COLO668 (cell line): ENCODE measurements around the gene SPNS3.

Source experiments
- DNase-seq: peaks from one replicate; lab custom pipeline; 2025; ENCODE audit not compliant: unreplicated experiment; lab: John Stamatoyannopoulos, UW

Gene SPNS3

DNA sequence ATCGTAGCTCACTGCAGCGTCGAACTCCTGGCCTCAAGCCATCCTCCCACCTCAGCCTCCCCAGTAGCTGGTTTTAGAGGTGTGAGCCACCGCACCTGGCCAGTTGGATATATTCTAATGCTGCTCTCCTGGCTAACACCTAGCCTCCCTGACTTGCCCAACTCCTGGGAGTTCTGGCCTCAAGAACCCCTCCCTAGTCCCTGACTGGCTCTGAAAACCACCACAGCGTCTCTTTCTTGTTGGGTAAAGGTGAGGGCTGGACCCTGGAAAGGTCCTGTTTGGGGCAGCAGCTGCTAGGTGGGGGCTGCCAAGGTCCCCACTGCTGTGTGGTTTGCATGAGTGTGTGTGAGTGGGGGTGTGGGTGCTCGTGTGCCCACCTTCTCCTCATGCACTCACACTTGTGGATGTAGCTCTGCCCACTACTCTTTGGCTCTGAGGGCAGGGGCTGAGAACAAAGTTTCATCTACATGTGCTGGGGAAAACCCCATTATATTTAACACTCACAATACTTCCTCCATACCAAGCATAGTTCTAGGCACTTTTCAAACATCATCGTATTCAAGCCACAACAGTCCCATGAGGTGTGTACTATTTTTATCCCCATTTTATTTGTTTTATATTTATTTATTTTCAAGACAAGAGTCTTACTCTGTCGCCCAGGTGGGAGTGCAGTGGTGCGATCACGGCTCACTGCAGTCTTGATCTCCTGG is 7.1 kb upstream of the SPNS3 start:
- DNase-seq = no peak

DNA sequence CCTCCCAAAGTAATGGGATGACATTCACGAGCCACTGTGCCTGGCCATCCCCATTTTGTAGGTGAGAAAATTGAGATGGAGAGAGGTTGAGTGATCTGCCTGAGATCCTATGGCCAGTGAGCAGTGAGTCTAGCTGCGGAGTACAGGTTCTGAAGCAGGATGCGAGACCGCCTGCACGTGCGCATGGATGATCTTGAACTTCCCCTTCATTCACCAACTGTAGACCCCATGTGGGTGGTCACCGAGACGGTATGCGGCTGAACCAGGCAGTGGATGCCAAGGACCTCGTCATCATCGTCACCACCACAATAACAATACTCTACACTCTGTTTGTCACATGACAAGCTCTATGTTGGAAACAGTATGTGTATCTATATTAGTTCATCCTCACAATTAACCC is 6.2 kb upstream of the SPNS3 start:
- no peak for DNase-seq

DNA sequence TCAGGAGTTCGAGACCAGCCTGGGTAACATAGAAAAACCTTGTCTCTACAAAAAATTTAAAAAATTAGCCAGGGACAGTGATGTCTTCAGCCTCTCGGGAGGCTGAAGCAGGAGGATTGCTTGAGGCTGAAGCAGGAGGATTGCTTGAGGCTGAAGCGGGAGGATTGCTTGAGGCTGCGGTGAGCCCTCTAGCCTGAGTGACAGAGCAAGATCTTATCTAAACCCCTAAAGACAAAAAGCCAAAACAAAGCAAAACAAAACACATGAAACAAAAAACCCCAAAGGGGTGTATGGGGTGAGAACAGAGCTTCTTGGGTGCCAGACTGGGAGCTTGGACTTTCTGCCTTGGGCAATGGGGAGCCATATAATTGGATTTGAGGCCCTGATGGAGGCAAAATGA is 2.6 kb downstream of the SPNS3 start:
- no peak for DNase-seq

DNA sequence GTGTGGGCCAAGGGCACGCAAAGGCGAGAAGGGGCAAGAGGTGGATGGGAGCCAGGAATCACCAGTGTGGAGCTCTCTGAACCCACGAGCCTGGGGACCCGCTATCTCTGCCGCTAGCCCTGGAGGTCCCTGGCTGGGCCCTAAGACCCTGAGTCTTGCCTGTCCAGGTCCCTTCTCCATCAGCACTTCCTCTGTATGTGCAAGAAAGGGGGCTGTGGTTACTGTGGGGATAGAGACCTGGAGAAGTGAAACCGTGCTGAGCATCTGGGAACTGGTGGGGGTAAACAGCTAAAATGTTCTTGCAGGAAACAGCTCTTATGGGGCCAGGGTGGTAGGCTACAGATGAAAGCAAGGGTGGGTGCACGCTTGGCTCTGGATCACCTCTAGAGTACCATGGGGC is 3.1 kb downstream of the SPNS3 start:
- no peak for DNase-seq

DNA sequence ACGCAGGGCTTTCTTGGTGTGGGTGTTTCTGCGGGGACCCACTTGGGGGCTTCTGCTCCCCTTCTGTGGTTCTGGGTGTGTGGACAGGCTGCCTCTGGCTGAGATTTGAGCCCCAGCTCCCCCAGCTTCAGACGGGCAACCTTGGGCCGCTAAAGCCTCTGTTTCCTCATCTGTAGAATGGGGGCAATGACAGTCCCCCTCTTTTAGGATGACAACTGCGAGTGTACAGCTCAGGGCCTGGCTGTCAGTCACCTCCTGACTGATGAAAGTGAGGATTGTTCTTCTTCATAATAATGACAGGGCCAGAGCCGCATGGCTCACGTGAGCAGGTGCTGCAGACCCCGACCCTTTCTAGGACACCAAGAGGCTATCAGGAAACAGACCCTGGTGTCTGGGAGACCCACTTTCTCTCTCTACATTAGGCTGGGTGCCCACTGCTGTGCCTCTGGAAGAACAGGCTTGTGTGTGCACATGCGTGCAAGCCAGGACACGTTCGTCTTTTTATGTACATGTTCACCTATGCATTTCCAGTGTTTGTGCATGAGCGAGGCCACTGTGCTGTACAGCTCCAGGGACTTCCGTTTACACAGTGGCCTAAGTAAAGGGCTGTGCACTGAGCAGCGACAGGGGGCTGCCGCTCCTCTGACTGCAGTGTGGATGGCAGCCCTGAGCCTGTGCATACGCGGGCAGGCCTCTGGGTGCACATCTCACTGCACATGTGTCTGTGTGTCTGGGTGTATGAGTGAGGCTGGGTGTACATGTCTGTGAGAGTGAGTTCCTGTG is 4.6 kb downstream of the SPNS3 start:
- peak; percentile 1 for DNase-seq

DNA sequence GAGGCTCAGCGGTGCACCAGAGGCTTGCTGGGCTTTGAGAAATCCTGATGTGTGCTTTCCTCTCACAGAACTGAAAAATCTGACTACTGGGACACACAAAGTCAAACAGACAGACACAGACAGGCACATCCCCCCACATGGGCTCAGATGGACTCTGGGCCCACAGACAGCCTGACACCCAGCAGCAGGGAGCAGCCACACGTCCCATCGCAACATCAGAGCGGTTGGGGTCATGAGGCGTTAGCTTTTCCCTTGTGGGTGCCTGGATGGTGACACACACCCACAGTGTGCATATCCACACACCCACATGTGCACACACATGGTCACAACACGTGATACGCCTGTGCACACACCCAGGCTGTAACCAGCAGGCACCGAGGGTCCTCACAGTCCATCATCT is 6.3 kb downstream of the SPNS3 start:
- no peak for DNase-seq

DNA sequence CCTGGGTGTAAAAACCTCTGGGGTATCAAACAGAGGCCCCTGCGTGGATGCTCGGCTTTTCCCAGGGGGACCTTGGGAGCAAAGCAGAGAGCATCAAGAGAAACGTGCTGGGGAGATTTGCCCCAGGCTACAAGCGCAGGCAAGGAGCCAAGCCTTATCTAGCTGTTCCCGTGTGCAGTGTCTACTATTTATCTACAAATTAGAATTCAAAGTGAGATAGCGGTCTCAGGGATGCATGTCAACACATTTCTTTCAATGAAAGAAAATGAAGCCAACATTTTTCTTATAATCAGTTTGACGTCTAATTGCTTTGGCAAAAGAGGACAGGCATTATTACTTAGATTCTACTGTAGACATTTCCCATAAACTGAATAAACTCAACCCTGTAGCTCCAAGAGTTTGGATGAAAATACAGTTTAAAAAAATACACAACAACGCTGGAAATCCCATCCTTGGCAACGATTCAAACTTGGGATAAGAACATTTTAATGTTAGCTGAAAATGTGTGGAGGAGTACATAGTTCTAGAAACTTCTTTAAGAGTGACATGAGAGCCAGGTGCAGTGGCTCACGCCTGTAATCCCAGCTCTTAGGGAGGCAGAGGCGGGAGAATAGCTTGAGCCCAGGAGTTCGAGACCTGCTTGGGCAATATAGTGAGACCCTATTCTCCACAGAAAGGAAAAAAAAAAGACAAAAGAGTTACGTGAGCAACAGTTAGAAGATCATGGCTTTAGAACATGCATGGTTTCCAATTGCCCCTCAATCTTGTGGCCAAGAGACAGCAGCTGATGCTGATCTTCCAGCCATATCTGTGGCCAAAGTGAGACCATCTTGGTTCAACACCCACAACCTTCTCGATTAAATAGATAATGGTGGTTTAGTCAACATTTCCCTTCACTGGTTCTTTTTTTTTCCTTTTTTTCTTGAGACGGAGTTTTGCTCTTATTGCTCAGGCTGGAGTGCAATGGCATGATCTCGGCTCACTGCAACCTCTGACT is 7.2 kb downstream of the SPNS3 start:
- DNase-seq = no peak

DNA sequence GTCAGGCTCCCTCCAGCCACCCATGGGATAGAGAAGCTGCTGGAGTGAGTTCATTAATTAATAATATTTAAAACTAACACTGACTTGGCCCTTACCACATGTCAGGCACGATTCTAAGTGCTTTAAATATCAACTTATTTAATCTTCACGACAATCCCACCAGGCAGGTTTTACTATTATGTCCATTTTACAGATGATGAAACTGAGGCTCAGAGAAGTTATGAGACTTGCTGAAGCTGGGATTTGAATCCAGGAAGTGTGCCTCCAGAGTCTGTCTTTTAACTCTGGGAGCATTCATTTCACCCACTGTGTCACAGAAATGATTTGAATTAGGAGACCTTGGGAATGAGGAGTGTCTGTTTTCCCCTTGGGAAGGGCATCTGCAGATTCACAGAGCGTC is 8.8 kb downstream of the SPNS3 start:
- no peak for DNase-seq

DNA sequence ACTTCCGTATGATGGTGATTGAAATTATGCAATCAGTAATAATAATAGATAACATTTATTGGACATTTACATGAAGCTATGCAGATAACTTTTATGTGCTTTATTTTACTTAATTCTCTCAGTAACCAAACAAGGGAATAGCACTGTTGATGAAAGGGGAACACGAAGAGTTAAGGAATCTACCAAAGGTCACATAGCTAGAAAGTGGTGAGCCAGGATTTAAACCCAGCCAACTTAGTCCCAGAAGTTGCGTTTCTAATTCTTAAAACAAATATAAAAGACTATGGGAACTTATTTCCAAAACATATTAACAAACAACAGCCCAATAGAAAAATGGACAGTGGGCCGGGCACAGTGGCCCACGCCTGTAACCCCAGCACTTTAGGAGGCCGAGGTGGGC is 9.7 kb downstream of the SPNS3 start:
- DNase-seq = no peak

DNA sequence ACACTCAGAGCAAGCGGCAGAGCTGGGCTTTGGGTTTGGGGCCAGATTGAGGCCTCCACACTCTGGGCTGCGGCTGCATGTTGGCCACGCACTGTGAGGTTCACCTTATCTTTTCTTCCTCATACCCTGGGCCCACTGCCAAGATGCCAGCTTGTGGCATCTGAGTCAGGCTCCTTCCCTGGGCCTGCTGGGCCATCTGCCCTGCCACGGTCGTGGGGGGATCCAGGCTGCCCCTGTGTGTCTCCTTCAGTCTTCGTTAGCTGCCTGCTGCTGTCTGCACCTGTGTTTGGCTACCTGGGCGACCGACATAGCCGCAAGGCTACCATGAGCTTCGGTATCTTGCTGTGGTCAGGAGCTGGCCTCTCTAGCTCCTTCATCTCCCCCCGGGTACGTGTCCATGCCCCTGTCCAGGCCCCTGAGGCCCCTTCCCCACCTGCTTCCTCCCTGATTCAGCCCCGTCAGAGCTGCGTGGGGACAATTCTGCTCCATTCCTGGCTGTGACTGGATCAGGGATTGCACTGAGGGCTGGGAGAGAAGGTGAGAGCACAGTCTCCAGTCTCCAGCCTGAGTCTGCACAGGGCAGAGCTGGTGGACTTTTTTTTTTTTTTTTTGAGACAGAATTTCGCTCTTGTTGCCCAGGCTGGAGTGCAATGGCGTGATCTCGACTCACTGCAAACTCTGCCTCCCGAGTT is 11.2 kb downstream of the SPNS3 start:
- DNase-seq = no peak

DNA sequence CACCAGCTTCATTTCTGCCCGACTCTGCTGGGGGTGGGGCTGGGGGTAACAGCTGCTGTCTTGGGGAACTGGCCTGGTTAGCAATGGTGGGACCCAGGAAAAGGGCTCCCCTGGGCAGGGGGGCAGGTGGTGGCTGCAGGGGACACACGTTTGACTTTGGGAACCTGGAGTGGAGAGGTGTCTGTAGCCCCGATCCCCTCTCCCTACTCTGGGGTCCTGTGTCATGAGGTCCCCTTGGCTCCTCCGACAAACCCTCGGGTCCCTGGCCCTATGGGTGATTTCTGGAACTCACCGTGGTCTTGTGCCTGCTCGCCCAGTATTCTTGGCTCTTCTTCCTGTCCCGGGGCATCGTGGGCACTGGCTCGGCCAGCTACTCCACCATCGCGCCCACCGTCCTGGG is 12.0 kb downstream of the SPNS3 start:
- DNase-seq = no peak

DNA sequence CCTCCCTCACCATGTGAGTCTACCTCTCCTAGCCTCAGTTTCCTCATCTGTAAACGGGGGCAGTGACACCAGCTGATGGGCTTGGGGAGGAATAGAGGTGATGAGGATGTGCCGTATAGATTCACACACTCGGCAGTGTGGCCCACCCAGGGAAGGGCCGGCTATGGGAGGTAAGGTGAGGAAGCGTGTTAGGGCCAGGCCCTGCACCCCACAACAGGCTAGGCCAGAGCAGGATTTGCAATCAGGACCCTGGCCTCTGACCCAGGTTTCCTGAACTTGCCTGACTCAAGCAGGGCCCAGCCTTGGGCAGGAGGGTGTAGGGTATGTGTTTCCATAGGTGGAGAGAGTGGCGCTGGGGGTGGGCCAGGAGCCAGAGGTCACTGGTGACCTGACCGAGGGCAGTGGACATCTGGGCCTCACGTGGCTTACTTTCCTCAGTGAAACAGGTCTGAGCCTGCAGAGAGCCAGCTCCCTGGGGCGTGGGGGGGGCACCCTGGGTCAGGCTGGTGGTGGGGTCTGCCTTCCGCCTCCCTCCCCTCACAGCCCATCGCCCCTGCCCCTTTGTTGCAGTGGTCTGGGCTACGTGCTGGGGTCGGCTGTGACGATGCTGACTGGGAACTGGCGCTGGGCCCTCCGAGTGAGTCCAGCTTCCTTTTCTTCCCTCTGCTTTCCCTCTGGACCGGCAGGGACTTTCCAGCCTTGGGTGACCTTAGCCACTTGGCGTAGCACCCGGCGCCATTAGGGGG is 12.8 kb downstream of the SPNS3 start:
- DNase-seq = no peak

DNA sequence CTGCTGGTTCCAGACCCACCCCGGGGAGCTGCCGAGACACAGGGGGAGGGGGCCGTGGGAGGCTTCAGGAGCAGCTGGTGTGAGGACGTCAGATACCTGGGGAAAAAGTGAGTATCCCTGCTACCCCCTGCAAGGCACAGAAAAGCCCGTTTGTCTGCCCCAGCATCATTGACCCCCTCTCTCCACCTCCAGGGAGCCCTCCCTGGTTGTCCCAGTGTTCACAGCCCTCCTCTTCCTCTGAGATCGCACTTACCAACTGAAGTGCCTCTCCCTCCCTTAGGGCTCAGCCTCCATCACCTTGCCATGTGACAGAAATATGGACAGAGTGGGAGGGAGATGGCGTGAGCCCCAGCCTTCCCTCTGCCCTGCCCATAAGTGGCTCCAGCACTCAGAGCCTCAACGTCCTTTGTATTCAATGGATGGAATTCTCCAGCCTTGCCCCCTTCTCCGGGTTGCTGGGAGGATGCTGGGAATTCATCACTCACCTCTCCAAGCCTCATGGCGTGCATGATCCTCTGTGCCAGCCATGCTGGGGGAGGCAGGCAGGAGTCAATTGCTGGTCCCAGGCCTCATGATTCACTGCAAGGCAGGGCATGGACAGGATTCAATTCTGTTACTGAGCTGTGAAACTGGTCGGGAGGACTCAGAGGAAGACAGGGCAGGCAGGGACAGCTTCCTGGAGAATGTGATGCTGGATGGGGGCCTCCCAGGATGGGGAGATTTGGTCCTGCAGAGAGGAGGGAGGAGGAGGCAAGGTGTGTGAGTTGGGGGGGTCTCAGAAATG is 14.6 kb downstream of the SPNS3 start:
- no peak for DNase-seq

DNA sequence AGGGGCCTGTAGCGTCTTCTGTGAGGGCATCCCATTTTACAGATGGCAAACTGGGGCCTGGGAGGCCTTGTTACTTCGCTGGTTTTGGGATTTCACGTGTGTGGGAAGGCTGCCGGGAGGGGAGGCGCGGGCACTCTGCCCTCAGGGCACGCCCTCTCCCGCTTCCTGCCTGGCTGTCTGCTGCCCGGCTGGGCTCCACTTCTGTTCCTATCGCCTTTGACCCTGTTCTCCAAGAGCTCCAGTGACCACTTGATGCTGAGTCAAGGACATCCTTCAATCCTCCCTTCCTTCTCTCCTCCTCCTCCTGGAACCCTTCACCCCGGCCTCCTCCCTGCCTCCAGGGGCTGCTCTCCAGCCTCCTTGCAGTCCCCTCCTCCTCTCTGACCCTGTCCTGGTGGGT is 16.0 kb downstream of the SPNS3 start:
- DNase-seq = peak; percentile 1

DNA sequence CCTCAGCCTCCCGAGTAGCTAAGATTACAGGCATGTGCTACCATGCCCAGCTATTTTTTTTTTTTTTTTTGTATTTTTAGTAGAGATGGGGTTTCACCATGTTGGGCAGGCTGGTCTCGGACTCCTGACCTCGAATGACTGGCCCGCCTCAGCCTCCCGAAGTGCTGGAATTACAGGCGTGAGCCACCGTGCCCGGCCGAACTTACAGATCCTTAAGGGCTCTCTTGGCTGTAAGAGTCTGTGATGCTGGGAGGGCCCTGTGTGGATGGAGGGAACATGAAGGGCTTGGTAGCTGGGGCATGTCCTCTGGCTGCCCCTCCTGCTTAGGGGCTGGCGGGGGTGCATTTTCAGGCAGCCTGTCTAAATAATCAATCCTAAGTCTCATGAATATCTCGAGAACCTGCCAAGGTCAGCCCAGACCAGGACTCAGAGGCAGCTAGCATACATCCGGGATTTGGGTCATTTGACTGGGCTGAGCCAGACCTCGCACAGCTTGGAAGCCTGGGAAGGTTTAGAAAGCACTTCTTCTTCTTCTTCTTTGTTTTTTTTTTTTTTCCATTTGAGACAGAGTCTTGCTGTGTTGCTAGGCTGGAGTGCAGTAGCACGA is 17.1 kb downstream of the SPNS3 start:
- no peak for DNase-seq

DNA sequence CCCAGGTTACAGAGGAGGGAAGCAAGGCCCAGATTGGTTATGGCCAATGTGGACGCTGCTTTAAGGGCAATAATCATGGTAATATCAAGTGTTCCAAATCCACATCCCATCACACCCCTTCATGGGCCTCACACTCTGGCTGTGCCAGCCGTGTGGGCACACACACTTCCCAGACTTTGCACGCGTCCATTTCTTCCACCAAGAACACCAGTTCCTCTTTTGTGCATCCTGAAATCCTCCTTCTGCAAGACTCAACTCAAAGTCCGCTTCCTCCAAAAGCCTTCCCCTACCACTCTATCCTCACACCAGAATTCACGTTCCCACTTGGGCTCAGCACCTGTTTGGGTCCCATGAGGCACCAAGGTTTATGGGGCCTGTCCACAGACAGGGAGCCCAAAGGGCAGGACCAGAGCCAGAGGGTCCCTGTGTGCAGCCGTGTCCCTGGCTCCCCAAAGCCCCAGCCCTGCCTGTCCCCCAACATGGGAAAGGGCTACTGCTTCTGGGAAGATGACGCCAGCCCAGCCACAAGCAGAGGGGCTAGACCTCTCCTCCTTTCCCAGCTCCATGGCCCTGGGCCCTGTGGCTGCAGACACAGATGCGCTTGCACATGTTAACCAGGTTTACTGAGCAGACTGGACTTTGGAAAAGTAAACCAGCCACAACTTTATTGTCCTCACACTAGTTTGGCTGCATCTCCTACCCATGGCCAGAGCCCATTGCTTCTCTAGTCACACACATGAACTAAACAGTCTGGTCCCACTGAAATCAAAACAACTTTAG is 20.3 kb downstream of the SPNS3 start:
- no peak for DNase-seq

DNA sequence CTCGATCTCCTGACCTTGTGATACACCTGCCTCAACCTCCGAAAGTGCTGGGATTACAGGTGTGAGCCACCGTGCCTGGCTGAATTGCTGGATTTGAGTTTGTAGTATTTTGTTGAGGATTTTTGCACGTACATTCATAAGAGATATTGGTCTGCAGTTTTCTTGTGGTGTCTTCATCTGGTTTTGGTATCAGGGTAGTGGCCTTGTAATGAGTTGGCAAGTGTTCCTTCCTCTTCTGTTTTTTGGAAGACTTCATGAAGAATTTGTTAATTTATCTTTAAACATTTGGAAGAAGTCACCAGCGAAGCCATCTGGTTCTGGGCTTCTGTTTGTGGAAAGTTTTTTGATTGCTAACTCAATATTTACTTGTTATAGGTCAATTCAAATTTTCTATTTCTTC is 26.9 kb downstream of the SPNS3 start:
- no peak for DNase-seq

DNA sequence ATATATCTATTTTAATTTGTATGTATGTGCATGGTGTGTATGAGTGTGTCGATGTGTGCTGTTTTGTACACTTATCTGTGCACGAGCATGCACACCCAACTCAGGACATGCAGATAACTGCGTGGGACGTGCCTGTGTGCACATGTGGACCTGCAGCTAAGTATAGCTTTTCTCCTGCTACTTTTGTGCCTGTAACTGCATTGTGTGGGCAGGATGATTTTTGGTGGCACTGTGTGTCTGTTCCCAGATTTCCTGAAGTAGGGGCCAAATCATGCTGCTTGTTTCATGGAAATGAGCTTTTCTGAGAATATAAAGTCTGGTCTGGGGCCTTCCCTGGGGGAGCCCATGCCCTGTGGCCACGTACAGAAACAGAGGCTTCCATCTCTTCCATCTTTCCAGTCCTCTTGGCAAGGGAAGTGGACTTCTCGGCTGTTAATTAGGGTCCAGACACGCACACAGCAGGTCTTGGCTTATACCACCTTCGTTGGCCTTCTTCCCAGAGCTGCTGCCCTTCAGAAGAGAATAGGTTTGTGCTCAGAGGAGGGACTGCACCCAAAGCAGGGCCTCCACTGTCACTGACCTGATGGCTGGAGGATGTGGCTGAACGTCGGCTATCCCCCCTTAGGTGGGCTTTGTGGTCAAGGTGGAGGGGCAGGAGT is 30.2 kb downstream of the SPNS3 start:
- no peak for DNase-seq
